NCI-H2196 (cell line): ENCODE data around the gene SLC6A15.

Experiments used
- DNase-seq: peaks from one replicate; lab custom pipeline; 2025; ENCODE audit not compliant: unreplicated experiment; lab: John Stamatoyannopoulos, UW

Gene SLC6A15

GRCh38 chr12:84912198-84913128, at the start of gene SLC6A15:
Gene SLC6A15, minus strand, starts transcription at chr12:84912799. Its CDS starts 20,679 bp downstream, at chr12:84892120.
- no peak for DNase-seq

- no peak for DNase-seq
Observed at GRCh38 chr12:84960918-84961317, 48.3 kb upstream of the SLC6A15 start.

- DNase-seq: no peak
Observed at GRCh38 chr12:84955298-84955697, 42.7 kb upstream of the SLC6A15 start.

- DNase-seq: no peak
Observed at GRCh38 chr12:84954415-84954814, 41.8 kb upstream of the SLC6A15 start.

- no peak for DNase-seq
Observed at GRCh38 chr12:84950971-84951546, 38.5 kb upstream of the SLC6A15 start.

- DNase-seq: no peak
Observed at GRCh38 chr12:84946753-84947152, 34.2 kb upstream of the SLC6A15 start.

GRCh38 chr12:84937415-84937814, 24.8 kb upstream of the SLC6A15 start:
- DNase-seq: no peak

- no peak for DNase-seq
Observed at GRCh38 chr12:84929501-84929900, 16.9 kb upstream of the SLC6A15 start.

GRCh38 chr12:84924981-84925380, 12.4 kb upstream of the SLC6A15 start:
- no peak for DNase-seq

- DNase-seq: no peak
Observed at GRCh38 chr12:84922693-84923092, 10.1 kb upstream of the SLC6A15 start.

- no peak for DNase-seq
Observed at GRCh38 chr12:84920331-84920730, 7.7 kb upstream of the SLC6A15 start.

- no peak for DNase-seq
Observed at GRCh38 chr12:84919271-84919670, 6.7 kb upstream of the SLC6A15 start.

GRCh38 chr12:84913129-84913515, 523 bp upstream of the SLC6A15 start:
- DNase-seq: no peak

GRCh38 chr12:84911271-84912197, 1.1 kb downstream of the SLC6A15 start:
- no peak for DNase-seq

GRCh38 chr12:84910549-84911241, 1.9 kb downstream of the SLC6A15 start:
- DNase-seq: no peak

GRCh38 chr12:84904051-84904450, 8.5 kb downstream of the SLC6A15 start:
- no peak for DNase-seq

GRCh38 chr12:84891106-84891838, 21.3 kb downstream of the SLC6A15 start:
- no peak for DNase-seq

GRCh38 chr12:84889818-84890217, 22.8 kb downstream of the SLC6A15 start:
- no peak for DNase-seq

GRCh38 chr12:84888861-84889260, 23.7 kb downstream of the SLC6A15 start:
- DNase-seq: no peak

- no peak for DNase-seq
Observed at GRCh38 chr12:84877340-84877739, 35.3 kb downstream of the SLC6A15 start.
